ENCODE measurements around the gene PHKA2.
"Not testable (repeated sequence)": the region's sequence is repeated elsewhere in the genome, so short reads cannot be mapped to it uniquely, and the experiment has no call there.

- not testable (repeated sequence) for TF ChIP-seq CTCF, POLR2AphosphoS5, POLR2A (IDR thresholded peaks at IDR 0.05)
These were observed 136.0 kb downstream of the PHKA2 start for GRCh38 chrX:18847901-18848300.
